A549 treated with Mapracorat at 1 μM for 4 hours (cell line): ENCODE measurements around the gene NACC2. TPM values are rescaled to one million over a fixed set of nuclear protein-coding genes. Genes with fewer than 3 reads are reported as not detected.

Experiments
- total RNA-seq: library from RNA; stranded (reverse); fragments of 200-300 nt; extraction: Qiagen RNA extraction; gene quantifications from 5 replicates; pipeline ENCODE4 v1.2.3, GENCODE V29; 2022

NACC2 gene, protein sequence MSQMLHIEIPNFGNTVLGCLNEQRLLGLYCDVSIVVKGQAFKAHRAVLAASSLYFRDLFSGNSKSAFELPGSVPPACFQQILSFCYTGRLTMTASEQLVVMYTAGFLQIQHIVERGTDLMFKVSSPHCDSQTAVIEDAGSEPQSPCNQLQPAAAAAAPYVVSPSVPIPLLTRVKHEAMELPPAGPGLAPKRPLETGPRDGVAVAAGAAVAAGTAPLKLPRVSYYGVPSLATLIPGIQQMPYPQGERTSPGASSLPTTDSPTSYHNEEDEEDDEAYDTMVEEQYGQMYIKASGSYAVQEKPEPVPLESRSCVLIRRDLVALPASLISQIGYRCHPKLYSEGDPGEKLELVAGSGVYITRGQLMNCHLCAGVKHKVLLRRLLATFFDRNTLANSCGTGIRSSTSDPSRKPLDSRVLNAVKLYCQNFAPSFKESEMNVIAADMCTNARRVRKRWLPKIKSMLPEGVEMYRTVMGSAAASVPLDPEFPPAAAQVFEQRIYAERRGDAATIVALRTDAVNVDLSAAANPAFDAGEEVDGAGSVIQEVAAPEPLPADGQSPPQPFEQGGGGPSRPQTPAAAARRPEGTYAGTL
- total RNA-seq: 22.1 to 39.3 TPM (median 34.7 TPM) in 5 replicates

DNA sequence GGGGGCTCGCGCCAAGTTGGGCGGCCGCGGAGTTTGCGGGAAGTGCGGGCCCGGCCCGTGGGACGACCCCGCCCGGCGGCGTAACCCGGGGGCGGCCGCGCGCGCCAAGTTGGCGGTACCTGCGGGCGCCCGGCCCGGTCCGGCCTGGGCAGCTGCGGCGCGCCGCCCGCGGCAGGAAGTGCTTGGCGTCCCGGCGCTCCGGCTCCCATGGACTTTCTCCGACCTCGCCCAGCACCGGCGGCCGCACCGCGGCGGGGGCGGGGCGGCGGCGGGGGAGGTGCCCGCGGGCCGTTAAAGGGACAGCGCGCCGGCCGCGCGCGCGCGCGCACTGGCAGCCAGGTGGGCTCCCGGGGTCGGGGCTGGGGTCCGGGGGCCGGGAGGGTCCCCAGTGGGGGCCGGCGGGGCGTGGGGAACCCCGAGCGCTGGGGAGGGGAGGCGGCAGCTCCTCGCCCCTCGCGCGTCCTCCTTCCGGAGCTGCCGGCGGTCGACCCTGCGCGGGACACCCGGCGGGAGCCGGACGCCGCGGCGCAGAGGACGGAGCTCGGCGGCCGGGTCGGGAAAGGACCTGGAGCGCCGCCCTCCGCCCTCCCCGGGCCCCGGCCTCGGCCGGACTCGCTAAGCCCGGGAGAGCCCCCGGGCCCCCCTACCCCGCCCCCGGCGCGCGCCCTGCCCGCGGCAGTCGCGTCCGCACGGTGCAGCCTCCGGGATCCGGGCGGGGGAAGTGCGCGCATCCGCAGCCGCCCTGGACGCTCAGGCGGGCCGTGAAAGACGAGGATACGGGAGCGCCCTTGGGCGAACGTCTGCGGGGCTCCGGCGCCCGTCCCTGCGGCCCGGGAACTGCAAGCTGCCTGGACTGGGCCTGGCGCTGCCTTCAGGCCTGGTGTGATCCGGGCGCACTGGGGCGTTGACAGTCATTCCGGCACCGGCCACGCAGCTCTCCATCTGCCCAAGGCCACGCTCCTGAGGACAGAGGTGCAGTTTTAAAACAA lies at the start of gene NACC2:
TSS of gene NACC2 (minus strand) at position 220 of the 989 bp plus-strand sequence. CDS start 44,768 bp downstream, outside the sequence.

DNA sequence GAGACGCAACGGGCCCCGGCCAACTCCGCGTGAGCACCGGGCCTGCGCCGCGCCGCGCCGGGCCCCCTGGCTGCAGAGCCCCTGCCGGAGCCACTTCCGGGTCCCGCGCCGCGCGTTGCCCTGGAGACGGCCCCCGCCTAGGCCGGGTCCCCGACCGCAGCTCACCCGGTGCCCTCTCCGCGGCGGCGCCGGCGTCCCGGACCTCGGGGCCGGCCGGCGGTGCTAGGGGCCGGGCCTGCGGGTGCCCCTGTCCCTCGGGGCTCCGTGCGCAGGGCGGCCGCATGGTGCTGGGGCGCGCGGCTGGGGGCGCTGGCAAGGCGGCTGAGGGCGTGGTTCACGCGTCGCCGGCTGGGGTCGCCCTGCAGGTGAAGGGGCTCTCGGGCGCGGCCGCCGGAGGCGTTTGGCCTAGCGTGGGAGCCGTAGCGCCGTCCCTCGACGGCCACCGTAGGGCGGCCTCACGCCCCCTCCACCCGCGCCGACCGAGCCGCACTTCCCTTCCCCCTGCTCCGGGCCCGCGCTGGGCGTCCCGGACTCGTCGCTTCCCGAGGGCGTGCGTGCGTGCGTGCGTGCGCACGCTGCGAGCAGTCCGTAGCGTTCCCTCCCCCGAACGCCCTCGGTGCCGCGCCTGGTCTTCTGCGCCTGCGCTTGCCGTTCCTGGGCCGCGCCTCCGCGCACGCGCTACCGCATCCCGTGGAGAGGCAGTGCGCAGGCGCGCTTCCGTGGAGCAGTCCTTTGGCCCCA lies 23.4 kb upstream of the NACC2 start, which contains the start of gene TMEM250:
TSS of gene TMEM250 (minus strand) at position 556 of the 741 bp plus-strand sequence. CDS start 1,975 bp downstream, outside the sequence.

DNA sequence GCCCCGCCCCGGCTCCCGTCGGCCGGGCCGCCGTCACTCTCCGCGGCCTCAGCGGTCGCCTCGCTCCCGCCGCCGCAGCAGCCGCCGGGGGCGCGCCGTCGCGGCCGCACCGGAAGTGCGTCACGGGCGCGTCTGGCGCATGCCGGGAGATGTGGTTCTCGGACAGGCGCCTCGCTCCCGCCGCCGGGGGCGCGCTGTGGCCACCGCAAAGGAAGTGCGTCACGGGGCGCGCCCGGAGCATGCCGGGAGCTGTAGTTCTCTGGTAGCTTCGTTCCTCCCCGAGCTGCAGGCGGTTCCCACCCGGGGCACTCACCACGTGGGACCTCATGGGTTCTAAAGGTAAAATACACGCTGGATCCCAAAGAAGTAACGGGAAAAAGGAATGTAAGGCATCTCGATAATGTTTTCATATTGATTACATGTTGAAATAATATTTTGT lies 133.8 kb downstream of the NACC2 start, which contains the start of gene UBAC1:
TSS of gene UBAC1 (minus strand) at position 97 of the 439 bp plus-strand sequence. CDS start 211 bp downstream, outside the sequence.

Other genes with a start within 250 kb of the NACC2 start
- 20.5 to 22.9 TPM (median 21.5 TPM) in 5 replicates for gene CAMSAP1, start 187.7 kb downstream of the NACC2 start, total RNA-seq
- 29.3 to 39.1 TPM (median 35.6 TPM) in 5 replicates for gene UBAC1, start 133.9 kb downstream of the NACC2 start, total RNA-seq
- 30.3 to 49.9 TPM (median 46.4 TPM) in 5 replicates for gene TMEM250, start 23.6 kb upstream of the NACC2 start, total RNA-seq
- gene LHX3, start 109.8 kb upstream of the NACC2 start, total RNA-seq: 0.05 to 0.20 TPM (median 0.12 TPM) in 5 replicates
- gene QSOX2, start 150.5 kb upstream of the NACC2 start, total RNA-seq: 22.2 to 27.8 TPM (median 27.2 TPM) in 5 replicates
- 0.05 TPM in 1 of 5 replicates, not detected in the others for gene CCDC187, start 208.8 kb upstream of the NACC2 start, total RNA-seq
- gene GPSM1, start 232.2 kb upstream of the NACC2 start, total RNA-seq: 9.3 to 15.6 TPM (median 13.1 TPM) in 5 replicates